ENCODE measurements around the gene PRSS22. TPM values are rescaled to one million over a fixed set of nuclear protein-coding genes. Genes with fewer than 3 reads are reported as not detected.

The PRSS22 gene
- total and polyA plus RNA-seq, 10 of the 15 experiments (the other 5 are each of a cell fraction or from before 2014, with no cell fraction given): not detected

DNA sequence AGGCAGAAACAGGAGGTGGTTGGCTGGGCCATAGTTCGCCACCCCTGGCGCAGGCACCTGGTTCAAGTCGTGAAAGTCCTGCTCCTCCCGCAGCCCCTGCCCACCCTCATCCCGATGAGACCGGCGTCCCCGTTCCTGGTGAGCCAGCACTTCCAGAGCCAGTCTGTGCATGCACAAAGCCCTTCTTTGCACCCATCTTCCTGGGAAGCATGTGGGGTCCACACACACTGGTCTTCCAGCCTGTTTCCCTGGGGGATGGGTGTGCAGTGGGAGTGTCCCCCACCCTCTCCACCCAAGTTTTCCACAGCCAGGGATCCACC is 29.5 kb downstream of the PRSS22 start (continued):
- TF ChIP-seq, protein P1, sequence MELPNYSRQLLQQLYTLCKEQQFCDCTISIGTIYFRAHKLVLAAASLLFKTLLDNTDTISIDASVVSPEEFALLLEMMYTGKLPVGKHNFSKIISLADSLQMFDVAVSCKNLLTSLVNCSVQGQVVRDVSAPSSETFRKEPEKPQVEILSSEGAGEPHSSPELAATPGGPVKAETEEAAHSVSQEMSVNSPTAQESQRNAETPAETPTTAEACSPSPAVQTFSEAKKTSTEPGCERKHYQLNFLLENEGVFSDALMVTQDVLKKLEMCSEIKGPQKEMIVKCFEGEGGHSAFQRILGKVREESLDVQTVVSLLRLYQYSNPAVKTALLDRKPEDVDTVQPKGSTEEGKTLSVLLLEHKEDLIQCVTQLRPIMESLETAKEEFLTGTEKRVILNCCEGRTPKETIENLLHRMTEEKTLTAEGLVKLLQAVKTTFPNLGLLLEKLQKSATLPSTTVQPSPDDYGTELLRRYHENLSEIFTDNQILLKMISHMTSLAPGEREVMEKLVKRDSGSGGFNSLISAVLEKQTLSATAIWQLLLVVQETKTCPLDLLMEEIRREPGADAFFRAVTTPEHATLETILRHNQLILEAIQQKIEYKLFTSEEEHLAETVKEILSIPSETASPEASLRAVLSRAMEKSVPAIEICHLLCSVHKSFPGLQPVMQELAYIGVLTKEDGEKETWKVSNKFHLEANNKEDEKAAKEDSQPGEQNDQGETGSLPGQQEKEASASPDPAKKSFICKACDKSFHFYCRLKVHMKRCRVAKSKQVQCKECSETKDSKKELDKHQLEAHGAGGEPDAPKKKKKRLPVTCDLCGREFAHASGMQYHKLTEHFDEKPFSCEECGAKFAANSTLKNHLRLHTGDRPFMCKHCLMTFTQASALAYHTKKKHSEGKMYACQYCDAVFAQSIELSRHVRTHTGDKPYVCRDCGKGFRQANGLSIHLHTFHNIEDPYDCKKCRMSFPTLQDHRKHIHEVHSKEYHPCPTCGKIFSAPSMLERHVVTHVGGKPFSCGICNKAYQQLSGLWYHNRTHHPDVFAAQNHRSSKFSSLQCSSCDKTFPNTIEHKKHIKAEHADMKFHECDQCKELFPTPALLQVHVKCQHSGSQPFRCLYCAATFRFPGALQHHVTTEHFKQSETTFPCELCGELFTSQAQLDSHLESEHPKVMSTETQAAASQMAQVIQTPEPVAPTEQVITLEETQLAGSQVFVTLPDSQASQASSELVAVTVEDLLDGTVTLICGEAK (IDR thresholded peaks at IDR 0.05; ENCODE audit: borderline replicate concordance): no peak
- TF ChIP-seq, protein P2, sequence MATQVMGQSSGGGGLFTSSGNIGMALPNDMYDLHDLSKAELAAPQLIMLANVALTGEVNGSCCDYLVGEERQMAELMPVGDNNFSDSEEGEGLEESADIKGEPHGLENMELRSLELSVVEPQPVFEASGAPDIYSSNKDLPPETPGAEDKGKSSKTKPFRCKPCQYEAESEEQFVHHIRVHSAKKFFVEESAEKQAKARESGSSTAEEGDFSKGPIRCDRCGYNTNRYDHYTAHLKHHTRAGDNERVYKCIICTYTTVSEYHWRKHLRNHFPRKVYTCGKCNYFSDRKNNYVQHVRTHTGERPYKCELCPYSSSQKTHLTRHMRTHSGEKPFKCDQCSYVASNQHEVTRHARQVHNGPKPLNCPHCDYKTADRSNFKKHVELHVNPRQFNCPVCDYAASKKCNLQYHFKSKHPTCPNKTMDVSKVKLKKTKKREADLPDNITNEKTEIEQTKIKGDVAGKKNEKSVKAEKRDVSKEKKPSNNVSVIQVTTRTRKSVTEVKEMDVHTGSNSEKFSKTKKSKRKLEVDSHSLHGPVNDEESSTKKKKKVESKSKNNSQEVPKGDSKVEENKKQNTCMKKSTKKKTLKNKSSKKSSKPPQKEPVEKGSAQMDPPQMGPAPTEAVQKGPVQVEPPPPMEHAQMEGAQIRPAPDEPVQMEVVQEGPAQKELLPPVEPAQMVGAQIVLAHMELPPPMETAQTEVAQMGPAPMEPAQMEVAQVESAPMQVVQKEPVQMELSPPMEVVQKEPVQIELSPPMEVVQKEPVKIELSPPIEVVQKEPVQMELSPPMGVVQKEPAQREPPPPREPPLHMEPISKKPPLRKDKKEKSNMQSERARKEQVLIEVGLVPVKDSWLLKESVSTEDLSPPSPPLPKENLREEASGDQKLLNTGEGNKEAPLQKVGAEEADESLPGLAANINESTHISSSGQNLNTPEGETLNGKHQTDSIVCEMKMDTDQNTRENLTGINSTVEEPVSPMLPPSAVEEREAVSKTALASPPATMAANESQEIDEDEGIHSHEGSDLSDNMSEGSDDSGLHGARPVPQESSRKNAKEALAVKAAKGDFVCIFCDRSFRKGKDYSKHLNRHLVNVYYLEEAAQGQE (IDR thresholded peaks at IDR 0.05; ENCODE audit: low read depth, low read length): no peak
- TF ChIP-seq, protein P3, sequence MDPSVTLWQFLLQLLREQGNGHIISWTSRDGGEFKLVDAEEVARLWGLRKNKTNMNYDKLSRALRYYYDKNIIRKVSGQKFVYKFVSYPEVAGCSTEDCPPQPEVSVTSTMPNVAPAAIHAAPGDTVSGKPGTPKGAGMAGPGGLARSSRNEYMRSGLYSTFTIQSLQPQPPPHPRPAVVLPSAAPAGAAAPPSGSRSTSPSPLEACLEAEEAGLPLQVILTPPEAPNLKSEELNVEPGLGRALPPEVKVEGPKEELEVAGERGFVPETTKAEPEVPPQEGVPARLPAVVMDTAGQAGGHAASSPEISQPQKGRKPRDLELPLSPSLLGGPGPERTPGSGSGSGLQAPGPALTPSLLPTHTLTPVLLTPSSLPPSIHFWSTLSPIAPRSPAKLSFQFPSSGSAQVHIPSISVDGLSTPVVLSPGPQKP (IDR thresholded peaks at IDR 0.05; ENCODE audit: low read depth, low read length): no peak
- no peak for TF ChIP-seq MTA3 (IDR thresholded peaks at IDR 0.05; ENCODE audit: borderline replicate concordance, low read length)

Data from GM12878 (cell line).